Measurements from ENCODE around the gene ARID1B. TPM values are rescaled to one million over a fixed set of nuclear protein-coding genes. Genes with fewer than 3 reads are reported as not detected.

ARID1B gene
- total RNA-seq, 1 experiment from 2014 or later: 86.3 TPM

- peaks cover 11% of the 10 kb centered on the region for H3K4me1 ChIP-seq (ENCODE audit: insufficient read depth, low read length, poor library complexity, severe bottlenecking)
- no peak for DNase-seq (ENCODE audit: low spot score)
- no peaks in the 10 kb centered on the region for H3K9me3 ChIP-seq (ENCODE audit: low read depth, low read length, poor library complexity, severe bottlenecking)
- H3K27me3 ChIP-seq (replicated peaks; ENCODE audit: insufficient read depth, low read depth, low read length, poor library complexity): no peaks in the 10 kb centered on the region
- intact Hi-C loops (cut with micrococcal nuclease; ENCODE audit: unreplicated experiment): no loop called here
- no peak overlapping the region for H3K27ac ChIP-seq (ENCODE audit: low read depth, low read length, poor library complexity, severe bottlenecking)
- H3K4me3 ChIP-seq (ENCODE audit: low read depth, low read length, poor library complexity, severe bottlenecking): no peak overlapping the region
- POLR2A ChIA-PET (ENCODE audit: low non-redundant PET): no interaction called here
- no peaks in the 10 kb centered on the region for H3K36me3 ChIP-seq (ENCODE audit: insufficient read depth, low read length, poor library complexity, severe bottlenecking)
- CTCF ChIA-PET: no interaction called here
- no TSS peak for BruUV-seq (replicated peaks)
- TF ChIP-seq CTCF (conservative IDR thresholded peaks at IDR 0.05; ENCODE audit: low read depth, low read length) (no peak), EZH2 (IDR thresholded peaks at IDR 0.05; ENCODE audit: borderline replicate concordance, low read depth, low read length, poor library complexity, severe bottlenecking) (no peak)
Observed at GRCh38 chr6:156889469-156889868, 112.3 kb downstream of the ARID1B start.

- intact Hi-C loops (cut with micrococcal nuclease; ENCODE audit: unreplicated experiment): no loop called here
- no peaks in the 10 kb centered on the region for H3K9me3 ChIP-seq (ENCODE audit: low read depth, low read length, poor library complexity, severe bottlenecking)
- no TSS peak for BruUV-seq (replicated peaks)
- H3K27ac ChIP-seq (ENCODE audit: low read depth, low read length, poor library complexity, severe bottlenecking): no peak overlapping the region
- no peaks in the 10 kb centered on the region for H3K36me3 ChIP-seq (ENCODE audit: insufficient read depth, low read length, poor library complexity, severe bottlenecking)
- ChIA-PET POLR2A (ENCODE audit: low non-redundant PET) (no interaction called here), CTCF (no interaction called here)
- no peak for DNase-seq (ENCODE audit: low spot score)
- H3K27me3 ChIP-seq (replicated peaks; ENCODE audit: insufficient read depth, low read depth, low read length, poor library complexity): no peaks in the 10 kb centered on the region
- H3K4me3 ChIP-seq (ENCODE audit: low read depth, low read length, poor library complexity, severe bottlenecking): no peak overlapping the region
- H3K4me1 ChIP-seq (ENCODE audit: insufficient read depth, low read length, poor library complexity, severe bottlenecking): peaks cover 11% of the 10 kb centered on the region
- TF ChIP-seq EZH2 (IDR thresholded peaks at IDR 0.05; ENCODE audit: borderline replicate concordance, low read depth, low read length, poor library complexity, severe bottlenecking): no peak
- no peak for TF ChIP-seq CTCF (conservative IDR thresholded peaks at IDR 0.05; ENCODE audit: low read depth, low read length)
Observed at GRCh38 chr6:156889986-156890385, 112.8 kb downstream of the ARID1B start.

- ChIA-PET CTCF (no interaction called here), POLR2A (ENCODE audit: low non-redundant PET) (interaction anchor here (0.6 kb wide), 1 partner anchor 37 kb away, joined by 3 read pairs; no protein-coding TSS in a partner anchor)
- no TSS peak for BruUV-seq (replicated peaks)
- intact Hi-C loops (cut with micrococcal nuclease; ENCODE audit: unreplicated experiment): no loop called here
- Histone ChIP-seq H3K4me1 (ENCODE audit: insufficient read depth, low read length, poor library complexity, severe bottlenecking) (peaks cover 11% of the 10 kb centered on the region), H3K36me3 (ENCODE audit: insufficient read depth, low read length, poor library complexity, severe bottlenecking) (no peaks in the 10 kb centered on the region), H3K4me3 (ENCODE audit: low read depth, low read length, poor library complexity, severe bottlenecking) (no peak overlapping the region), H3K27ac (ENCODE audit: low read depth, low read length, poor library complexity, severe bottlenecking) (no peak overlapping the region), H3K27me3 (replicated peaks; ENCODE audit: insufficient read depth, low read depth, low read length, poor library complexity) (no peaks in the 10 kb centered on the region), H3K9me3 (ENCODE audit: low read depth, low read length, poor library complexity, severe bottlenecking) (no peaks in the 10 kb centered on the region)
- no peak for TF ChIP-seq CTCF (conservative IDR thresholded peaks at IDR 0.05; ENCODE audit: low read depth, low read length)
- no peak for TF ChIP-seq EZH2 (IDR thresholded peaks at IDR 0.05; ENCODE audit: borderline replicate concordance, low read depth, low read length, poor library complexity, severe bottlenecking)
- DNase-seq (ENCODE audit: low spot score): no peak
Observed at GRCh38 chr6:156890627-156891314, 113.6 kb downstream of the ARID1B start.
